Heart right ventricle (tissue), 16 donors: ENCODE measurements around the gene AMMECR1L. TPM values are rescaled to one million over a fixed set of nuclear protein-coding genes. Genes with fewer than 3 reads are reported as not detected.

Experiments used
- ATAC-seq, 8 donors: fragments of 200-7000 bp; cut with Tn5 transposase; one replicate each; pipeline ENCODE4 v1.9.1; 2020; ENCODE audit warnings: mild to moderate bottlenecking in 8 of 8, moderate library complexity in 8 of 8, moderate number of reproducible peaks in 1 of 8
- DNase-seq, 2 donors: peaks; one replicate each; pipeline ENCODE4 v3.0.0-alpha.2; 2020
- H3K27ac ChIP-seq, 10 donors: fragments of 200-600 bp; sonication (generic) in 2 of 10; one replicate each; pipeline versions ENCODE4 v1.5.0 to v1.8.0; 2020 to 2022; ENCODE audit warnings: mild to moderate bottlenecking in 3 of 10
- H3K27me3 ChIP-seq, 7 donors: fragments of 200-600 bp; one replicate each; pipeline ENCODE4 v1.8.0; 2021 to 2022; ENCODE audit warnings: mild to moderate bottlenecking in 2 of 7
- H3K36me3 ChIP-seq, 9 donors: fragments of 200-600 bp; sonication (generic) in 1 of 9; one replicate each; pipeline versions ENCODE4 v1.5.0 to v1.8.0; 2020 to 2022; ENCODE audit warnings: mild to moderate bottlenecking in 2 of 9
- H3K4me1 ChIP-seq, 9 donors: fragments of 200-600 bp; sonication (generic) in 1 of 9; one replicate each; pipeline versions ENCODE4 v1.5.0 to v1.8.0; 2020 to 2022; ENCODE audit warnings: mild to moderate bottlenecking in 4 of 9
- H3K4me3 ChIP-seq, 10 donors: fragments of 200-600 bp; sonication (generic) in 2 of 10; one replicate each; pipeline versions ENCODE4 v1.5.0 to v1.8.0; 2020 to 2022; ENCODE audit warnings: mild to moderate bottlenecking in 7 of 10, moderate library complexity in 2 of 10
- H3K9me3 ChIP-seq, 11 donors: fragments of 200-600 bp in 10 of 11; sonication (generic) in 2 of 11; one replicate each; pipeline versions ENCODE4 v1.5.0 to v1.8.0; 2013 to 2022; ENCODE audit warnings: mild to moderate bottlenecking in 2 of 11, control low read depth in 1 of 11, moderate library complexity in 1 of 11
- WGBS, 2 donors: extraction: QIAGEN DNeasy Blood & Tissue Kit; methylation state at CpG; one replicate each; pipeline ENCODE4 v1.1.7; 2013; ENCODE audit warnings: inconsistent platforms in 1 of 2; 5-methylcytosine and 5-hydroxymethylcytosine counted together
- intact Hi-C, 10 donors: fragments of 100-400 bp; cut with DNase I; formaldehyde crosslinking; loops; one replicate each; pipeline versions ENCODE4 v1.11.1 to v1.14.2; 2022
- polyA plus RNA-seq, 2 donors: library from polyadenylated mRNA; stranded (reverse); fragments of 200-250 nt; gene quantifications; one replicate each; pipeline ENCODE4 v1.2.3, GENCODE V29; 2013
- total RNA-seq, 10 donors: library from RNA; stranded (reverse); fragmentation: NEBNext Ultra II Directional in 3 of 10; extraction: Animal tissue kit (Norgen Biotek cat#: 25700) in 3 of 10; gene quantifications; one replicate each; pipeline versions ENCODE4 v1.2.1 to v1.2.4, GENCODE V29; 2021 to 2023
- TF ChIP-seq, protein P1 (sequence below), 9 donors: fragments of 200-600 bp; sonication (generic) in 2 of 9; IDR thresholded peaks; one replicate each; pipeline versions ENCODE4 v1.5.0 to v1.8.0; 2021 to 2022; ENCODE audit warnings: antibody characterized with exemption in 9 of 9, mild to moderate bottlenecking in 5 of 9, moderate library complexity in 1 of 9
- donor health status: Arrhythmogenic right ventricular cardiomyopathy.
- donor health status: ischemic (EF 13 %, LVEDD 7.1; RV severe dilation, severe dysfunction).
- donor health status: healthy with polysubstance abuse.
- donor health status: DM: no; HTN: yes; CAD: no.
- donor health status: DM: no; HTN: no; CAD: no.
- donor health status: ischemic (EF 25% LVEDD 6.9; RV normal size, moderate dysfunction).
- donor health status: ischemic (EF 25% LVEDD 5.7; RV mildly dilated, moderate dysfunction).
- donor health status: healthy.
- donor health status: DM: yes; HTN: yes; CAD: no.
- donor health status: Ischemic cardiomyopathy.
- donor health status: ischemic (EF 35%, LVEDD 5.7; RV mildly dilated, moderate dysfunction).
- donor health status: nonischemic (EF 11% LVEDD 7.7; RV severe dilation, severe dysfunction).
- donor health status: DM: yes; HTN: yes; CAD: no.
- donor health status: PGD.
- donor health status: ischemic (EF 29% LVEDD 5.4; RV normal size, mild dysfunction).
- donor health status: nonischemic (EF 23%, LVEDD 6.1; RV moderate dilation, normal function).

Gene AMMECR1L
- total and polyA plus RNA-seq, 12 donors = 6.6 to 13.2 (median 10.4) TPM

DNA sequence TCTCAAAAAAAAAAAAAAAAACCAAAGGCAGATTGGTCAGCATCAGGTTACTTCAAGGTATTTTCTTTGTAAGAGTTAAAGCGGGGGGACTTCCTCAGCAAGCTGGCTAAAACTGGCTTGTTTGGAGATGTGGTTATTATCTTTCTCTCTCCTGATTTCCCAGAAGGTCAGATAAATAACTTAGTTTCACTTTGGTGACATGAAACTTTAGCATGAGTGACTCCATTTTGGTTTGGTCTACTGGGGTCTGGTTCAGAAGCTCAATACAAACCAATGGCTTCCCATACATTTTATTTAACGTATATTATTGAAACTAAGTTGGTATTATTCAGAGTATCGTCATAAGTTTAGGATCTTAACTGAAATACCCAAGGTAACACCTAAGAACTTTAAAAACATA is 41.6 kb upstream of the AMMECR1L start:
- TF ChIP-seq, protein P1, sequence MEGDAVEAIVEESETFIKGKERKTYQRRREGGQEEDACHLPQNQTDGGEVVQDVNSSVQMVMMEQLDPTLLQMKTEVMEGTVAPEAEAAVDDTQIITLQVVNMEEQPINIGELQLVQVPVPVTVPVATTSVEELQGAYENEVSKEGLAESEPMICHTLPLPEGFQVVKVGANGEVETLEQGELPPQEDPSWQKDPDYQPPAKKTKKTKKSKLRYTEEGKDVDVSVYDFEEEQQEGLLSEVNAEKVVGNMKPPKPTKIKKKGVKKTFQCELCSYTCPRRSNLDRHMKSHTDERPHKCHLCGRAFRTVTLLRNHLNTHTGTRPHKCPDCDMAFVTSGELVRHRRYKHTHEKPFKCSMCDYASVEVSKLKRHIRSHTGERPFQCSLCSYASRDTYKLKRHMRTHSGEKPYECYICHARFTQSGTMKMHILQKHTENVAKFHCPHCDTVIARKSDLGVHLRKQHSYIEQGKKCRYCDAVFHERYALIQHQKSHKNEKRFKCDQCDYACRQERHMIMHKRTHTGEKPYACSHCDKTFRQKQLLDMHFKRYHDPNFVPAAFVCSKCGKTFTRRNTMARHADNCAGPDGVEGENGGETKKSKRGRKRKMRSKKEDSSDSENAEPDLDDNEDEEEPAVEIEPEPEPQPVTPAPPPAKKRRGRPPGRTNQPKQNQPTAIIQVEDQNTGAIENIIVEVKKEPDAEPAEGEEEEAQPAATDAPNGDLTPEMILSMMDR (IDR thresholded peaks at IDR 0.05) = no peak

DNA sequence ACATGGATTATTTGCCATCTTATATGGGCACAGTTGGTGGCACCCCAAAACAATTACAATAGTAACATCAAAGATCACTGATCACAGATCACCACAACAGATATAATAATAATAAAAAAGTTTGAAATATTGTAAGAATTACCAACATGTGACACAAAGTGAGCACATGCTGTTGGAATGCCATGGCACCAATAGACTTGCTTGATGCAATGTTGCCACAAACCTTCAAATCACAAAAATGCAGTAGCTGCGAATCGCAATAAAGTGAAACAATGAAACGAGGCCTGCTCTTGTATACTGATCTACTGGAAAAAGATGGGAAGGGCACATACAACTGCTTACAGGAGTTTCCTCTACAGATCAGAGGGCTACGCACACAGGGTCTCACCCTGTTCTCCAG is 32.2 kb upstream of the AMMECR1L start:
- Histone ChIP-seq H3K27me3 (no peaks in the 10 kb centered on the region), H3K4me3 (no peak overlapping the region), H3K4me1 (no peaks in the 10 kb centered on the region), H3K36me3 (no peaks in the 10 kb centered on the region), H3K9me3 (peaks cover 0 to 3% (median 0%) of the 10 kb centered on the region in 11 donors), H3K27ac (no peak overlapping the region)
- TF ChIP-seq, protein P1 (IDR thresholded peaks at IDR 0.05) = no peak
- ATAC-seq (no peak), DNase-seq (no peak)
- WGBS, 2 donors = 95% methylated on average over 4 of the region's 4 CpGs
- intact Hi-C loops = no loop called here

More for the DNA sequence above, 41.6 kb upstream of the AMMECR1L start:
- no peak for DNase-seq
- H3K4me1 ChIP-seq = no peaks in the 10 kb centered on the region
- ATAC-seq = no peak
- 91 to 96% methylated on average over 3 of the region's 3 CpGs for WGBS, 2 donors
- H3K27me3 ChIP-seq = peaks cover 0 to 9% (median 0%) of the 10 kb centered on the region in 7 donors
- H3K27ac ChIP-seq = no peak overlapping the region
- no peaks in the 10 kb centered on the region for H3K36me3 ChIP-seq
- H3K4me3 ChIP-seq = no peak overlapping the region
- intact Hi-C loops = no loop called here
- no peaks in the 10 kb centered on the region for H3K9me3 ChIP-seq

DNA sequence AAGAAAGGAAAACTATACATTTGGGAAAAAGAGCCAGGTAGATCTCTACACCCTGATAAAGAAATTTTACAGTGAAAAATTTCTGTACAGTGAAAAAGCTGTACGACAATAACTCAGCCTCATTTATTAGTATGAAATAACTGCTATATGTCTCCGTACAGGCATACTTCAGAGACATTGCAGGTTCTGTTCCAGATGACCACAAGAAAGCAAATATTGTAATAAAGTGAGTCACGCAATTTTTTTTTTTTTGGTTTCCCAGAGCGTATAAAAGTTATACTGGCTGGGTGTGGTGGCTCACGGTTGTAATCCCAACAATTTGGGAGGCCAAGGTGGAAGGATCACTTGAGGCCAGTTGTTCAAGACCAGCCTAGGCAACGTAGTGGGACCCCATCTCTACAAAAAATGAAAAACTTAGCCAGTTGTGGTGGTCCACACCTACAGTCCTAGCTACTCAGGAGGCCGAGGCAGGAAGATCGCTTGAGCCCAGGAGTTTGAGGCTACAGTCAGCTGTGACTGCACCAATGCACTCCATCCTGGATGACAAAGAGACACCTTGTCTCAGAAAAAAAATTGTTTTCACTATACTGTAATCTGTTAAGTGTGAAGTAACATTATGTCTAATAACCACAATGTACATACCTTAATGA is 28.2 kb upstream of the AMMECR1L start:
- ATAC-seq (no peak), DNase-seq (no peak)
- intact Hi-C loops = no loop called here
- no peaks in the 10 kb centered on the region for H3K36me3 ChIP-seq
- TF ChIP-seq, protein P1 (IDR thresholded peaks at IDR 0.05) = no peak
- WGBS, 2 donors = 89 to 92% methylated on average over 8 of the region's 8 CpGs
- no peak overlapping the region for H3K4me3 ChIP-seq
- peaks cover 0 to 6% (median 0%) of the 10 kb centered on the region in 7 donors for H3K27me3 ChIP-seq
- H3K9me3 ChIP-seq = peaks cover 0 to 3% (median 0%) of the 10 kb centered on the region in 11 donors
- no peak overlapping the region for H3K27ac ChIP-seq
- no peaks in the 10 kb centered on the region for H3K4me1 ChIP-seq

DNA sequence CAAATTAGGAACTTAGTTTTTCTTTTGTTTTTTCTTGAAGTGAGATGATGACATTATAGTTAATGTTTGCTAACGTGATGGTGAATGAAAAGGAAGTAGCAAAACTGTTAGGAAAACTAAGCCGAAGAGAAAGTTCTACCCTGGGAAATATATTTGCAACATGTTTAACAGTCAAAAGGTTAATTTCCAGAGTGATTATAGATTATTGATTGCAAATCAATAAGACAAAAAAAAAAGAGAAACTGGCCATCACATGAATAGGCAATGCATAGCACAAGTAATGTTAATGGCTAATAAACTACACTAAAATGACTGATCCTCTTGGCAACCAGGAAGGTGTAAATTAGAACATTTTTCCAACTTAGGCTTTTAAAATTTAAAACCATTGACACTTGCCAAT is 26.0 kb upstream of the AMMECR1L start:
- Histone ChIP-seq H3K27me3 (peaks cover 0 to 13% (median 0%) of the 10 kb centered on the region in 7 donors), H3K9me3 (peaks cover 0 to under 1% (median 0%) of the 10 kb centered on the region in 11 donors), H3K27ac (no peak overlapping the region), H3K4me3 (no peak overlapping the region), H3K36me3 (no peaks in the 10 kb centered on the region), H3K4me1 (no peaks in the 10 kb centered on the region)
- WGBS, 2 donors = 71 to 78% methylated on average over 2 of the region's 2 CpGs
- intact Hi-C loops = no loop called here
- ATAC-seq (no peak), DNase-seq (no peak)
- TF ChIP-seq, protein P1 (IDR thresholded peaks at IDR 0.05) = no peak
